SKM-1 treated with dmso at 0.1 percent for 144 hours (cell line): ENCODE data around the gene CLCN4.

Experiments used
- DNase-seq: peaks from one replicate; lab custom pipeline; 2025; ENCODE audit not compliant: unreplicated experiment; lab: John Stamatoyannopoulos, UW

CLCN4 gene

GRCh38 chrX:10193587-10193986 lies 36.8 kb downstream of the CLCN4 start:
- no peak for DNase-seq

DNA sequence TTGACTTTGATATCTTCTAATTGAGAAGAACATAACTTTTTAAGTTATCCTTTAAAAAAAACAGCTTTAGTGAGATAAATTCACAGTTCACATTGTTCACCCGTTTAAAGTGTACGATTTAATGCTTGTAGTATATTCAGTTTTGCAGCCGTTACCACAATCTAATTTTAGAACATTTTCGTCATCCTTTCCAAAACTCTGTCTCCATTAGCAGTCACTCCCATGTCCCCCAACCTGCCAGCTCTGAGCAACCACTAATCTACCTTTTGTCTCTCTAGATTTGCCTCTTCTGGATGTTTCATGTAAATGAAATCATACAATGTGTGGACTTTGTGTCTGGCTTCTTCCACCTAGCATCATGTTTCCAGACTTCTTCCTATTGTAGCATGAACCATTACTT lies 38.6 kb downstream of the CLCN4 start:
- DNase-seq: no peak

DNA sequence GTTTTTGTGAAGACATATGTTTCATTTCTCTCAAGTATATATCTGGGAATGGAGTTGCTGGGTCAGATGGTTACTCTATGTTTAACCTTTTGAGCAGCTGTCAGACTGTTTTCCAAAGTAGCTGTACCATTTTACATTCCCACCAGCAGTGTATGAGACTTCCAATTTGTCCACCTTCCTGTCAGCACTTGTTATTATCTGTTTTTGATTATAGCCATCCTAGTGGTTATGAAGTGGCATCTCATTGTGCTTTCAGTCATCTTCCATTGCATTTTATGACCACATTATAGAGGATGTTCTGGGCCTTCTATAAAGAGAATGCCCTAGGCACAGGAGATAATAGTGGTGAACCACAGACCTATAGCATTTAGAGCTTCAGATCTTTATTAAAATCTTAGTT lies 39.2 kb downstream of the CLCN4 start:
- no peak for DNase-seq

GRCh38 chrX:10197279-10198210 lies 40.8 kb downstream of the CLCN4 start:
- no peak for DNase-seq

DNA sequence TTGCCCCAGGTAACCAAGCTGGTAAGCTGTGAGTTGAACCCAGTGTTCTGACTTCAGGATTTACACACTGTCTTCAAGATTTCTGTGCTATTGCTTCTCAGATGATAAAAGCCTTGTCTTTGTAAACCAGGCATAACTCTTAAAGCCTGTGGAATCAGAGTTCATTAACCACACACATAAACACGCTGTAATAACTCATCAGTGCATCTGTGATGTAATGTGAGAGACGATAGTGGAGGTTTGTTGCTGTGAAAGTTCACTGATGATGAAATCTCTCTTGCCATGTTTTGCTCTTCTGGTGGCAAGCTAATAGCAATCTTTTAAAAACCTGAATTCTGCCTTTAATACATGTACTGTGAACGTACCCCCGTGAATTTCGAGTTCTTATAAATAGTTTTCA lies 41.5 kb downstream of the CLCN4 start:
- no peak for DNase-seq

GRCh38 chrX:10199212-10199611 lies 42.4 kb downstream of the CLCN4 start:
- DNase-seq: peak; percentile 85

DNA sequence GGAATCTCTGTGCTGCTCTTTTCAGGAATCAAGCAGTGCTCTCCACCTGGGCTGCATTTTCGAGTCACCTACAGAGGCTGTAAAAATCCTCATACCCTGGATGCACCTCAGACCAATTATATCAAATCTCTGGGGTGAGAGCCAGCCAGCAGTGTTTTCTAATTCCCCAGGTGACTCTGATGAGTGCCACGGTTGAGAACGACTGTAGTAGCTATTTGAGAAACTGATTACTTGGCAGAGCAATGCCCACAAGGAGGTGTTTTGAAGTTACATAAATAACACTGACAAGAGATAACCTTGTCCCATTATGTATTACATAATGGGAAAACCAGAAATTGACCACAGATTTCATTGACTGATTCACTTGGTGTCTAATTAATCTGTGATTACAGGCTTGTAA lies 46.8 kb downstream of the CLCN4 start:
- no peak for DNase-seq

DNA sequence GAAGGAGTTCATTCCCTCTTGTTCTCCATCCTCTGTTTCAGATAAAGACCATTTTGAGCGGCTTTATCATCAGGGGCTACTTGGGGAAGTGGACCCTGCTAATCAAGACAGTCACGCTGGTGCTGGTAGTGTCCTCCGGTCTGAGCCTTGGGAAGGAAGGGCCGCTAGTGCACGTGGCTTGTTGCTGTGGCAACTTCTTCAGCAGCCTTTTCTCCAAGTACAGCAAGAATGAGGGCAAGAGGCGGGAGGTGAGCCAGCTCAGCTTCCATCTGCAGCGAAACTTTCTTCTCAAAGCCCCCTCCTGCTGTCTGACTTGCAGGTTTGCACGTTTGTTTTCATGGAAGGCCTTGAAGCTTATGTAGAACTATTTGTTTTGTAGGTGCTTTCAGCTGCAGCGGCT lies 49.5 kb downstream of the CLCN4 start:
- no peak for DNase-seq

GRCh38 chrX:10208281-10208856 lies 51.6 kb downstream of the CLCN4 start:
- no peak for DNase-seq

- DNase-seq: no peak
Observed at GRCh38 chrX:10208953-10209352, 52.2 kb downstream of the CLCN4 start.

DNA sequence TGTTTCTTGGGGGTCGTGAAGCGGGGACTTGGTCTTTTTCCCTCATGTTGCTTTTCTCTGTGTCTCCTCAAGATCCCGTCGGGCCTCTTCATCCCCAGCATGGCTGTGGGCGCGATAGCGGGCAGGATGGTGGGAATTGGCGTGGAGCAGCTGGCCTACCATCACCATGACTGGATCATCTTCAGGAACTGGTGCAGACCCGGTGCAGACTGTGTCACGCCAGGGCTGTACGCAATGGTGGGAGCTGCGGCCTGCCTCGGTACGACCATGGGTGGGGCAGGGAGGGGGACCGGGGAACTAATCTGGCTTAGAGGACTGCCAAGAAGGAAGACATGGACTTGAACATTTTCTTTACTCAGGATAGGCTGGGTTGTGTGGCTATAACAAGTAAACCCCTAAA lies 55.6 kb downstream of the CLCN4 start:
- DNase-seq: no peak

DNA sequence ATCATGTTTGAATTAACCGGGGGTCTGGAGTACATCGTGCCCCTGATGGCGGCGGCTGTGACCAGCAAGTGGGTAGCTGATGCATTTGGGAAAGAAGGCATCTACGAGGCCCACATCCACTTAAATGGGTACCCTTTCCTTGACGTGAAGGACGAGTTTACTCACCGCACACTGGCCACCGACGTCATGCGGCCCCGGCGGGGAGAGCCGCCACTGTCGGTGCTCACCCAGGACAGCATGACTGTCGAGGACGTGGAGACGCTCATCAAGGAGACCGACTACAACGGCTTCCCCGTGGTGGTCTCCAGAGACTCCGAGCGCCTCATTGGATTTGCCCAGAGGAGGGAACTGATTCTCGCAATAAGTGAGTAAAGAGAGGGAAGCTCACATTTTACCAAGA lies 56.9 kb downstream of the CLCN4 start:
- DNase-seq: no peak

DNA sequence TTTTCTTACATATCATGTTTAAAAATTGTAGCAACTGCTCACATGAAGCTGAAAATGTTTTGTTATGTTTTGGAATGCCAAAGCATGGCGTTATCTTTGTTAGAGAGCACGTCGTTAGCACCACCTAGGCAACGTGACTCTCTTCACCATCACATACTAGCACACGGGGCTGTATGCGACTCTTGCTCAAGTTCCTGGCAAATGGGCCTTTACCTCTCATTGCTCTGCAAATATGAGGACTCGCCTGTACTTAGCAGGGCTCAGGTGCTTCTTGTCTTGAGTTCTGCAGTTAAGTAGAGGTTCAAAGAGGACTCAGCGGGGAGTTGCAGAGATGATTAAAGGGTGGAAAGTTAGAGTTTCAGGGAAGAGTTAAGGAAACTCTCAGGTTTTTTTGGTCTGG lies 59.4 kb downstream of the CLCN4 start:
- no peak for DNase-seq

- no peak for DNase-seq
Observed at GRCh38 chrX:10217198-10217597, 60.4 kb downstream of the CLCN4 start.

DNA sequence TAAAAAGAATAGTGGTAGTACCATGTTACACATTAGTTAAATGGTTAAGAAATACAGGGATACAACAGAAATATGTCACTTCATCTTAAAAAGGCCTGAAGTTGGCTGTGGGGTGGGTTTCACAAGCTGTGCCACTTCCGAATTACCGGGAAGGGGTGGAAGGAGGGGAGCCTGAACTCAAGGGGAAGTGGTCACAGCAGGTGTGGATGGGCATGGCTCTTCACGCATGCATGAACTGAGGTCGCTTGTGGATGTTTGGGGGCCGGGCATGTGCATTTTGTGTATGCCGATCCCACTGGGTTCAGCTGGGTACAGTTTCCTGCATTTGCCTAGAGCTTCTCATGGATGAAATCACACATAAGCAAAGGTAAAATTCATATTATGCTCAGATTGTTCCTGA lies 64.9 kb downstream of the CLCN4 start:
- DNase-seq: no peak

DNA sequence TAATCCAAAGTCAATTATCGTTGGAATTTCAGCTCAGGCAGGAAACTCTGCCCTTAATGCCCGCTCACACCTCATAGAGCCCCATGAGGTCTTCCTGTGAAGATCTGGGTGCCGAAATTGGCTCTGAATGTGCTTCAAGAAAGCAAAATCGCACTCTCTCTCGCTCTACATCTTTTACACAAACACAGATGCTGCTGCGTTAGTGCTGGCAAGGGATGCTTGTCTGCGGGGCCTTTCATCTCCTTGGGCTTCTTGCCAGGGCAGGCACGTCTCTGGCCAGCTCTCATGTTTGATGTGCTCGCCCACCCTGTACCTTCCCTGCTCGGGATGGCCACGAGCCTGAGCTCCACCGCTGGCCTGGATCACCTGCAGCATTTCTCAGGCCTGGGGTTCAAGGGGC lies 66.5 kb downstream of the CLCN4 start:
- DNase-seq: no peak

DNA sequence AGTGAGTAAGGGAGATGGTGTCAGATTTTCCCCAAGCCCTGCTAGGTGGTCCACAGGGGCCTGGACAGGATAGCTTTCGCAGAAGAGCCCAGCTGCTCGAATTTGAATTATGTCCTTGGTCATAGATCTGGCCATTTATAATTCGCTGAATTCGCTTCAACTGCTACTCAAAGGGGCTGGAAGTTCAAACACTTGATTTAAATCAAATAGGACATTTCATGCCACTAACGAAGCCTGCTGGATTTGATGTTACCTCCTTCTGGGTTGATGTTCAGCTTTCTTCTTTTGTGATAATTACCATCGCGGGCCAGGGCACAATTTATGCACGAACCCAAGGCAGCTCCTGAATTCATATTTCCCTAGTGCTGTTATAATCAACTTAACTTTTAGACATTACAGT lies 67.0 kb downstream of the CLCN4 start:
- DNase-seq: no peak

- no peak for DNase-seq
Observed at GRCh38 chrX:10230222-10230621, 73.4 kb downstream of the CLCN4 start.

GRCh38 chrX:10231461-10231860 lies 74.7 kb downstream of the CLCN4 start:
- DNase-seq: no peak

- DNase-seq: no peak
Observed at GRCh38 chrX:10233173-10233572, 76.4 kb downstream of the CLCN4 start.

DNA sequence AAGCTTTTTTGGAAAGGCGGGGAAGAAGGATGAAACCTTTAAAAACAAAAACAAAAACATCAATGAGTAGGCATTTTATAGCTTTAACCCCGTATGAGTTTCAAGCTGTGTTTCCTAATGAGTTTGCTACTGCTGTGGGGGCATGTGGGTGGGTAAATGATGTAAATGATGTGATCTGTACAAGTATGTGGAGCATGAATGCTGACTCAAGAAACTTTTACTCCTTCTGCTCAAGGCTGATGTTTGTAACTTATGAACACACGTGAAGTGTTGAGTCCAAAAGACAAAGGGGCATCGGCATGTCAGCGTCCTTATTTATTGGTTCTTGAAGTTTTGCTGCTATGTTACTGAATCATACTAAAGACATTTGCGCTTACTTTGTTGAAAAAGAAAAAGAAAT lies 76.9 kb downstream of the CLCN4 start:
- DNase-seq: no peak

GRCh38 chrX:10235851-10236250 lies 79.1 kb downstream of the CLCN4 start:
- no peak for DNase-seq

- no peak for DNase-seq
Observed at GRCh38 chrX:10237241-10237640, 80.5 kb downstream of the CLCN4 start.
